ENCODE measurements around the gene CLEC4E.
A peak's percentile ranks its signal among the peaks of the same experiment; 100 is the strongest.

CLEC4E gene

GRCh38 chr12:8532045-8532444 lies 8.7 kb downstream of the CLEC4E start:
- no peak for DNase-seq (ENCODE audit: low spot score)
- H3K4me3 ChIP-seq = no peak overlapping the region
- TF ChIP-seq CTCF (IDR thresholded peaks at IDR 0.05) = no peak
- H3K27ac ChIP-seq = no peak overlapping the region

- no peak for DNase-seq (ENCODE audit: low spot score)
- H3K4me3 ChIP-seq = no peak overlapping the region
- no peak for TF ChIP-seq CTCF (IDR thresholded peaks at IDR 0.05)
Observed at GRCh38 chr12:8527250-8528130, 13.2 kb downstream of the CLEC4E start.

GRCh38 chr12:8519171-8519570 lies 21.5 kb downstream of the CLEC4E start:
- no peak for TF ChIP-seq CTCF (IDR thresholded peaks at IDR 0.05)
- Histone ChIP-seq H3K4me3 (no peak overlapping the region), H3K27ac (peak overlapping the region in 1 of 2 donors; percentile 41)
- DNase-seq (ENCODE audit: low spot score) = no peak

More at GRCh38 chr12:8527250-8528130, 13.2 kb downstream of the CLEC4E start:
- H3K27ac ChIP-seq = no peak overlapping the region

GRCh38 chr12:8517971-8518370 lies 22.7 kb downstream of the CLEC4E start:
- H3K4me3 ChIP-seq = no peak overlapping the region
- DNase-seq (ENCODE audit: low spot score) = no peak
- TF ChIP-seq CTCF (IDR thresholded peaks at IDR 0.05) = no peak
- no peak overlapping the region for H3K27ac ChIP-seq

GRCh38 chr12:8513256-8513655 lies 27.4 kb downstream of the CLEC4E start, which contains the start of gene CLEC4D:
TSS of gene CLEC4D (plus strand) at chr12:8513503. CDS start at chr12:8513733, 230 bp downstream.
- no peak for DNase-seq (ENCODE audit: low spot score)
- no peak within 1 kb of the TSS for H3K4me3 ChIP-seq
- no peak within 1 kb of the TSS for H3K27ac ChIP-seq
- TF ChIP-seq CTCF (IDR thresholded peaks at IDR 0.05) = no peak

GRCh38 chr12:8508910-8509841 lies 31.5 kb downstream of the CLEC4E start:
- no peak for DNase-seq (ENCODE audit: low spot score)
- Histone ChIP-seq H3K27ac (no peak overlapping the region), H3K4me3 (no peak overlapping the region)
- no peak for TF ChIP-seq CTCF (IDR thresholded peaks at IDR 0.05)
